Liver (tissue), 9 donors: ENCODE results near the gene SIGLECL1. TPM values are rescaled to one million over a fixed set of nuclear protein-coding genes. Genes with fewer than 3 reads are reported as not detected.

Source experiments
- DNase-seq: peaks from one replicate; pipeline ENCODE4 v3.0.0-alpha.2; 2017; ENCODE audit warnings: low spot score
- H3K27ac ChIP-seq, 2 donors: one replicate each; pipeline ENCODE4 v1.7.0; 2013; ENCODE audit warnings: inconsistent platforms in 2 of 2, low read length in 2 of 2, control low read depth in 1 of 2, low read depth in 1 of 2, mild to moderate bottlenecking in 1 of 2
- H3K27me3 ChIP-seq, 4 donors: one replicate each; pipeline versions ENCODE4 v1.6.1 to v1.7.0; 2013; ENCODE audit warnings: low read length in 3 of 4, inconsistent platforms in 1 of 4, mild to moderate bottlenecking in 1 of 4, moderate library complexity in 1 of 4; ENCODE audit not compliant: control insufficient read depth in 4 of 4, insufficient read depth in 4 of 4
- H3K36me3 ChIP-seq, 4 donors: one replicate each; pipeline versions ENCODE4 v1.6.1 to v1.7.0; 2013; ENCODE audit warnings: low read length in 3 of 4, mild to moderate bottlenecking in 3 of 4, low read depth in 1 of 4, moderate library complexity in 1 of 4; ENCODE audit not compliant: control insufficient read depth in 4 of 4, insufficient read depth in 3 of 4
- H3K4me1 ChIP-seq, 4 donors: one replicate each; pipeline versions ENCODE4 v1.6.1 to v1.7.0; 2013; ENCODE audit warnings: low read length in 3 of 4, mild to moderate bottlenecking in 3 of 4, moderate library complexity in 1 of 4; ENCODE audit not compliant: control insufficient read depth in 4 of 4, insufficient read depth in 4 of 4
- H3K4me3 ChIP-seq, 3 donors: one replicate each; pipeline versions ENCODE4 v1.6.1 to v1.7.0; 2013; ENCODE audit warnings: low read length in 3 of 3, control low read depth in 1 of 3, low read depth in 1 of 3, mild to moderate bottlenecking in 1 of 3
- H3K9ac ChIP-seq, 2 donors: one replicate each; pipeline ENCODE4 v1.7.0; 2013; ENCODE audit warnings: low read length in 2 of 2, mild to moderate bottlenecking in 2 of 2, moderate library complexity in 2 of 2, control low read depth in 1 of 2, low read depth in 1 of 2
- H3K9me3 ChIP-seq, 4 donors: one replicate each; pipeline versions ENCODE4 v1.6.1 to v1.7.0; 2013; ENCODE audit warnings: low read length in 3 of 4; ENCODE audit not compliant: control insufficient read depth in 4 of 4
- EGR1 ChIP-seq, 2 donors: IDR thresholded peaks; 2 replicates each; pipeline ENCODE4 v1.6.1; 2016 to 2018; ENCODE audit warnings: antibody characterized with exemption in 2 of 2, low read depth in 2 of 2
- FOXA1 ChIP-seq: IDR thresholded peaks from 2 replicates; pipeline ENCODE4 v1.6.1; 2016; ENCODE audit warnings: antibody characterized with exemption
- FOXA2 ChIP-seq: IDR thresholded peaks from 2 replicates; pipeline ENCODE4 v1.6.1; 2016; ENCODE audit warnings: antibody characterized with exemption
- HNF4A ChIP-seq, 2 donors: conservative IDR thresholded peaks; 2 replicates each; pipeline ENCODE4 v1.6.1; 2016; ENCODE audit warnings: antibody characterized with exemption in 2 of 2, mild to moderate bottlenecking in 2 of 2
- HNF4G ChIP-seq: IDR thresholded peaks from 2 replicates; pipeline ENCODE4 v1.6.1; 2016; ENCODE audit warnings: antibody characterized with exemption
- JUND ChIP-seq, 2 donors: IDR thresholded peaks; 2 replicates each; pipeline ENCODE4 v1.6.1; 2016; ENCODE audit warnings: antibody characterized with exemption in 2 of 2
- NR2F2 ChIP-seq: IDR thresholded peaks from 2 replicates; pipeline ENCODE4 v1.6.1; 2016; ENCODE audit warnings: antibody characterized with exemption
- RAD21 ChIP-seq, 2 donors: IDR thresholded peaks; 2 replicates each; pipeline ENCODE4 v1.6.1; 2016; ENCODE audit warnings: antibody characterized with exemption in 2 of 2, mild to moderate bottlenecking in 2 of 2
- RXRA ChIP-seq, 2 donors: IDR thresholded peaks; 2 replicates each; pipeline ENCODE4 v1.6.1; 2017 to 2018; ENCODE audit warnings: antibody characterized with exemption in 2 of 2, mild to moderate bottlenecking in 1 of 2
- SP1 ChIP-seq: IDR thresholded peaks from 2 replicates; pipeline ENCODE4 v1.6.1; 2018; ENCODE audit warnings: antibody characterized with exemption, mild to moderate bottlenecking
- TAF1 ChIP-seq: conservative IDR thresholded peaks from 2 replicates; pipeline ENCODE4 v1.6.1; 2016; ENCODE audit warnings: antibody characterized with exemption, mild to moderate bottlenecking
- YY1 ChIP-seq: IDR thresholded peaks from 2 replicates; pipeline ENCODE4 v1.6.1; 2016; ENCODE audit warnings: antibody characterized with exemption, mild to moderate bottlenecking
- ZBTB33 ChIP-seq: IDR thresholded peaks from 2 replicates; pipeline ENCODE4 v1.6.1; 2016; ENCODE audit warnings: antibody characterized with exemption
- WGBS: extraction: QIAGEN DNeasy Blood & Tissue Kit; methylation state at CpG from one replicate; pipeline ENCODE4 v1.1.7; 2013; 5-methylcytosine and 5-hydroxymethylcytosine counted together
- polyA plus RNA-seq, 2 donors: library from polyadenylated mRNA; stranded (reverse) in 1 of 2; unstranded in 1 of 2; fragments of 200-250 nt in 1 of 2; fragments of >200 nt in 1 of 2; fragmentation: Nextera tagmentation in 1 of 2; extraction: Ambion mirVana in 1 of 2; gene quantifications; one replicate each; pipeline versions ENCODE4 v1.2.1 to v1.2.3, GENCODE V29; 2013 to 2015
- total RNA-seq, 2 donors: library from RNA; depleted of rRNA; stranded (reverse); fragments of >200 nt; gene quantifications; one replicate each; pipeline ENCODE4 v1.2.3, GENCODE V29; 2014
- TF ChIP-seq, protein P1 (sequence below): IDR thresholded peaks from 2 replicates; pipeline ENCODE4 v1.6.1; 2016; ENCODE audit warnings: antibody characterized with exemption
- TF ChIP-seq, protein P2 (sequence below): IDR thresholded peaks from 2 replicates; pipeline ENCODE4 v1.6.1; 2016; ENCODE audit warnings: antibody characterized with exemption
- TF ChIP-seq, protein P3 (sequence below): IDR thresholded peaks from 2 replicates; pipeline ENCODE4 v1.6.1; 2016; ENCODE audit warnings: antibody characterized with exemption, mild to moderate bottlenecking
- donor health status: healthy.
- donor health status: healthy.
- donor health status: healthy.
- donor health status: healthy.
- donor health status: healthy.

SIGLECL1 gene
- total and polyA plus RNA-seq, 4 donors: 0.05 TPM; not detected in 3

- no peak overlapping the region for H3K27ac ChIP-seq
- H3K36me3 ChIP-seq: no peaks in the 10 kb centered on the region
- no peaks in the 10 kb centered on the region for H3K9me3 ChIP-seq
- H3K4me3 ChIP-seq: no peak overlapping the region
- TF ChIP-seq HNF4A (conservative IDR thresholded peaks at IDR 0.05) (no peak), YY1 (no peak), RAD21 (IDR thresholded peaks at IDR 0.05) (no peak), FOXA2 (no peak), ZBTB33 (no peak), JUND (IDR thresholded peaks at IDR 0.05) (no peak), SP1 (no peak), NR2F2 (no peak), RXRA (IDR thresholded peaks at IDR 0.05) (no peak), EGR1 (IDR thresholded peaks at IDR 0.05; ENCODE audit: low read depth in 2 of 2) (no peak), TAF1 (no peak), FOXA1 (no peak)
- TF ChIP-seq, protein P1, sequence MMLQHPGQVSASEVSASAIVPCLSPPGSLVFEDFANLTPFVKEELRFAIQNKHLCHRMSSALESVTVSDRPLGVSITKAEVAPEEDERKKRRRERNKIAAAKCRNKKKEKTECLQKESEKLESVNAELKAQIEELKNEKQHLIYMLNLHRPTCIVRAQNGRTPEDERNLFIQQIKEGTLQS: no peak
- TF ChIP-seq, protein P2, sequence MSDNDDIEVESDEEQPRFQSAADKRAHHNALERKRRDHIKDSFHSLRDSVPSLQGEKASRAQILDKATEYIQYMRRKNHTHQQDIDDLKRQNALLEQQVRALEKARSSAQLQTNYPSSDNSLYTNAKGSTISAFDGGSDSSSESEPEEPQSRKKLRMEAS: no peak
- no peaks in the 10 kb centered on the region for H3K4me1 ChIP-seq
- no peak overlapping the region for H3K9ac ChIP-seq
- no peak for DNase-seq
- H3K27me3 ChIP-seq: no peaks in the 10 kb centered on the region
- WGBS: 75% methylated on average over 6 of the region's 6 CpGs
Observed at GRCh38 chr19:51204321-51204720, 46.6 kb upstream of the SIGLECL1 start.

DNA sequence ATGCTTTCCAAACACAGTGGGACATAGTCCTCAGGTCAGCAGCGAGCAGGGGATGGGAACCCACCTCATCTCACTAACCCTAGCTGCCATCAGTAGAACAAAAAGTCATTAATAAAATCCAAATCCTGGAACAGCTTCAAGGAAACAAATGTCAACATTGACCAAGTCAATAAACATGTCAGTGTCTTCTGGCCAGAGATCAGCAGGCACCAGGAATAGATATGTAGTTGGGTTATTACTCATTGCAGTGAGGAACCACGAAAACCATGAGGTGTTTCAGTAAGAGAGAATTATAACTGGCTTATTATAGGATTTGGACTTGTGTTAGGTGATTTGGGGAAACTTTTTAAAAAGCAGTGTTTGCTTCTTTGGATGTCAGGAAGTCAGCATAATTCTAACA is 43.1 kb upstream of the SIGLECL1 start:
- no peaks in the 10 kb centered on the region for H3K27me3 ChIP-seq
- no peak overlapping the region for H3K9ac ChIP-seq
- H3K4me3 ChIP-seq: no peak overlapping the region
- DNase-seq: no peak
- H3K9me3 ChIP-seq: no peaks in the 10 kb centered on the region
- 59% methylated on average over 2 of the region's 2 CpGs for WGBS
- no peaks in the 10 kb centered on the region for H3K4me1 ChIP-seq
- H3K36me3 ChIP-seq: no peaks in the 10 kb centered on the region
- H3K27ac ChIP-seq: no peak overlapping the region
- TF ChIP-seq NR2F2 (no peak), YY1 (no peak), TAF1 (no peak), JUND (IDR thresholded peaks at IDR 0.05) (no peak), HNF4G (no peak), EGR1 (IDR thresholded peaks at IDR 0.05; ENCODE audit: low read depth in 2 of 2) (no peak), FOXA2 (no peak), SP1 (no peak), FOXA1 (no peak)
- TF ChIP-seq, protein P3, sequence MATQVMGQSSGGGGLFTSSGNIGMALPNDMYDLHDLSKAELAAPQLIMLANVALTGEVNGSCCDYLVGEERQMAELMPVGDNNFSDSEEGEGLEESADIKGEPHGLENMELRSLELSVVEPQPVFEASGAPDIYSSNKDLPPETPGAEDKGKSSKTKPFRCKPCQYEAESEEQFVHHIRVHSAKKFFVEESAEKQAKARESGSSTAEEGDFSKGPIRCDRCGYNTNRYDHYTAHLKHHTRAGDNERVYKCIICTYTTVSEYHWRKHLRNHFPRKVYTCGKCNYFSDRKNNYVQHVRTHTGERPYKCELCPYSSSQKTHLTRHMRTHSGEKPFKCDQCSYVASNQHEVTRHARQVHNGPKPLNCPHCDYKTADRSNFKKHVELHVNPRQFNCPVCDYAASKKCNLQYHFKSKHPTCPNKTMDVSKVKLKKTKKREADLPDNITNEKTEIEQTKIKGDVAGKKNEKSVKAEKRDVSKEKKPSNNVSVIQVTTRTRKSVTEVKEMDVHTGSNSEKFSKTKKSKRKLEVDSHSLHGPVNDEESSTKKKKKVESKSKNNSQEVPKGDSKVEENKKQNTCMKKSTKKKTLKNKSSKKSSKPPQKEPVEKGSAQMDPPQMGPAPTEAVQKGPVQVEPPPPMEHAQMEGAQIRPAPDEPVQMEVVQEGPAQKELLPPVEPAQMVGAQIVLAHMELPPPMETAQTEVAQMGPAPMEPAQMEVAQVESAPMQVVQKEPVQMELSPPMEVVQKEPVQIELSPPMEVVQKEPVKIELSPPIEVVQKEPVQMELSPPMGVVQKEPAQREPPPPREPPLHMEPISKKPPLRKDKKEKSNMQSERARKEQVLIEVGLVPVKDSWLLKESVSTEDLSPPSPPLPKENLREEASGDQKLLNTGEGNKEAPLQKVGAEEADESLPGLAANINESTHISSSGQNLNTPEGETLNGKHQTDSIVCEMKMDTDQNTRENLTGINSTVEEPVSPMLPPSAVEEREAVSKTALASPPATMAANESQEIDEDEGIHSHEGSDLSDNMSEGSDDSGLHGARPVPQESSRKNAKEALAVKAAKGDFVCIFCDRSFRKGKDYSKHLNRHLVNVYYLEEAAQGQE: no peak
- TF ChIP-seq, protein P1: no peak
